ENCODE results near the gene CEP112. TPM values are rescaled to one million over a fixed set of nuclear protein-coding genes. Genes with fewer than 3 reads are reported as not detected.

Gene CEP112
- total and polyA plus RNA-seq, 4 donors: 1.1 to 4.9 (median 1.4) TPM

- WGBS: 43% methylated on average over 2 of the region's 2 CpGs
- Histone ChIP-seq H3K4me3 (ENCODE audit: low read depth in 1 of 3, low read length in 3 of 3) (no peak overlapping the region), H3K27ac (ENCODE audit: low read depth in 1 of 2, low read length in 2 of 2) (no peak overlapping the region), H3K9ac (ENCODE audit: low read depth in 1 of 2, low read length in 2 of 2) (no peak overlapping the region), H3K27me3 (ENCODE audit: control insufficient read depth in 4 of 4, insufficient read depth in 4 of 4, low read length in 3 of 4) (no peaks in the 10 kb centered on the region), H3K9me3 (ENCODE audit: control insufficient read depth in 4 of 4, low read length in 3 of 4) (no peaks in the 10 kb centered on the region), H3K4me1 (ENCODE audit: control insufficient read depth in 4 of 4, insufficient read depth in 4 of 4, low read length in 3 of 4) (no peaks in the 10 kb centered on the region), H3K36me3 (ENCODE audit: control insufficient read depth in 4 of 4, insufficient read depth in 3 of 4, low read depth in 1 of 4, low read length in 3 of 4) (no peaks in the 10 kb centered on the region)
- DNase-seq (ENCODE audit: low spot score): no peak
- TF ChIP-seq NR2F2 (IDR thresholded peaks at IDR 0.05): no peak
- peak; percentile 94 to 95 for TF ChIP-seq RAD21 (IDR thresholded peaks at IDR 0.05)
- TF ChIP-seq JUND (IDR thresholded peaks at IDR 0.05): no peak
- TF ChIP-seq TAF1 (conservative IDR thresholded peaks at IDR 0.05): no peak
- no peak for TF ChIP-seq HNF4A (conservative IDR thresholded peaks at IDR 0.05)
- no peak for TF ChIP-seq ATF3 (IDR thresholded peaks at IDR 0.05)
- TF ChIP-seq GABPA (IDR thresholded peaks at IDR 0.05 in 1 of 2, conservative IDR thresholded peaks at IDR 0.05 in 1 of 2): no peak
- TF ChIP-seq EGR1 (IDR thresholded peaks at IDR 0.05; ENCODE audit: low read depth in 2 of 2): no peak
- no peak for TF ChIP-seq REST (IDR thresholded peaks at IDR 0.05)
- TF ChIP-seq FOXA1 (IDR thresholded peaks at IDR 0.05): no peak
- no peak for TF ChIP-seq HNF4G (IDR thresholded peaks at IDR 0.05)
- no peak for TF ChIP-seq MAX (IDR thresholded peaks at IDR 0.05)
- peak; percentile 80 for TF ChIP-seq CTCF (IDR thresholded peaks at IDR 0.05; ENCODE audit: low read depth, low read length, missing input control)
- TF ChIP-seq FOXA2 (IDR thresholded peaks at IDR 0.05): peak; percentile 23
- no peak for TF ChIP-seq YY1 (IDR thresholded peaks at IDR 0.05)
- TF ChIP-seq RXRA (IDR thresholded peaks at IDR 0.05): no peak
- no peak for TF ChIP-seq ZBTB33 (IDR thresholded peaks at IDR 0.05)
- TF ChIP-seq SP1 (IDR thresholded peaks at IDR 0.05): no peak
Observed at GRCh38 chr17:65987988-65988387, 203.9 kb downstream of the CEP112 start.

Measured in liver (tissue), 9 donors.